Astrocyte of the cerebellum (primary cell): ENCODE data around the gene MBP.

Experiments
- DNase-seq: peaks from one replicate; pipeline ENCODE4 v3.0.0-alpha.2; 2011; ENCODE audit warnings: low read depth
- H3K4me3 ChIP-seq: 2 replicates; pipeline ENCODE4 v1.5.1; 2011; ENCODE audit warnings: mild to moderate bottlenecking, low read depth, low read length, moderate library complexity
- in situ Hi-C: cut with HindIII; loops from 2 replicates; pipeline ENCODE4 v1.10.0; 2017; ENCODE audit warnings: low sequenced_read_pairs
- TF ChIP-seq, protein P1 (sequence below): IDR thresholded peaks from 2 replicates; pipeline ENCODE4 v1.5.1; 2012; ENCODE audit warnings: low read length, low read depth, moderate library complexity, mild to moderate bottlenecking; ENCODE audit errors: missing control alignments

MBP gene

DNA sequence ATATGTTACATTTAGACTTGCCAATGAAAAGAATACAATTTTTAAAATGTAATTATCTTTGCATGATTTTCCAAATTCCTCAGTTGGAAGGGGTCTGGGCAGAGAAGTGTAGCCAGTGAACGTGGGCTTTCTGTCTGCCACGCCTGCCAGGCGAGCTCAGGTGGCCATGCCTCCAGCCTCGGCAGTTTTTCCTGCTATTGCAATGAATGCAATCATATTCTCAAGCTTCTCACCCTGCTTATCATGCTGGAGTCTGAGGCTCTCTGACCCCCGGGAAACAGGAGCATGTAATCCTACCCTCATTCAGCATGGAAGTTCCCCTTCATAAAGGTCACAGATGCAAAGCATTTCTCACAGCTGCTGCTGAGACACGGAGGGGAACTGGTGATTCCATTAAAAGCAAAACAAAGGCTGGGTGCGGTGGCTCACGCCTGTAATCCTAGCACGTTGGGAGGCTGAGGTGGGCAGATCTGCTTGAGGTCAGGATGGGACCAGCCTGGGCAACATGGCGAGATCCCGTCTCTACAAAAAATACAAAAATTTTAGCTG lies 154.8 kb downstream of the MBP start:
- TF ChIP-seq, protein P1, sequence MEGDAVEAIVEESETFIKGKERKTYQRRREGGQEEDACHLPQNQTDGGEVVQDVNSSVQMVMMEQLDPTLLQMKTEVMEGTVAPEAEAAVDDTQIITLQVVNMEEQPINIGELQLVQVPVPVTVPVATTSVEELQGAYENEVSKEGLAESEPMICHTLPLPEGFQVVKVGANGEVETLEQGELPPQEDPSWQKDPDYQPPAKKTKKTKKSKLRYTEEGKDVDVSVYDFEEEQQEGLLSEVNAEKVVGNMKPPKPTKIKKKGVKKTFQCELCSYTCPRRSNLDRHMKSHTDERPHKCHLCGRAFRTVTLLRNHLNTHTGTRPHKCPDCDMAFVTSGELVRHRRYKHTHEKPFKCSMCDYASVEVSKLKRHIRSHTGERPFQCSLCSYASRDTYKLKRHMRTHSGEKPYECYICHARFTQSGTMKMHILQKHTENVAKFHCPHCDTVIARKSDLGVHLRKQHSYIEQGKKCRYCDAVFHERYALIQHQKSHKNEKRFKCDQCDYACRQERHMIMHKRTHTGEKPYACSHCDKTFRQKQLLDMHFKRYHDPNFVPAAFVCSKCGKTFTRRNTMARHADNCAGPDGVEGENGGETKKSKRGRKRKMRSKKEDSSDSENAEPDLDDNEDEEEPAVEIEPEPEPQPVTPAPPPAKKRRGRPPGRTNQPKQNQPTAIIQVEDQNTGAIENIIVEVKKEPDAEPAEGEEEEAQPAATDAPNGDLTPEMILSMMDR, result no peak
- in situ Hi-C loops, result no loop called here
- no peak overlapping the region for H3K4me3 ChIP-seq
- DNase-seq, result no peak

DNA sequence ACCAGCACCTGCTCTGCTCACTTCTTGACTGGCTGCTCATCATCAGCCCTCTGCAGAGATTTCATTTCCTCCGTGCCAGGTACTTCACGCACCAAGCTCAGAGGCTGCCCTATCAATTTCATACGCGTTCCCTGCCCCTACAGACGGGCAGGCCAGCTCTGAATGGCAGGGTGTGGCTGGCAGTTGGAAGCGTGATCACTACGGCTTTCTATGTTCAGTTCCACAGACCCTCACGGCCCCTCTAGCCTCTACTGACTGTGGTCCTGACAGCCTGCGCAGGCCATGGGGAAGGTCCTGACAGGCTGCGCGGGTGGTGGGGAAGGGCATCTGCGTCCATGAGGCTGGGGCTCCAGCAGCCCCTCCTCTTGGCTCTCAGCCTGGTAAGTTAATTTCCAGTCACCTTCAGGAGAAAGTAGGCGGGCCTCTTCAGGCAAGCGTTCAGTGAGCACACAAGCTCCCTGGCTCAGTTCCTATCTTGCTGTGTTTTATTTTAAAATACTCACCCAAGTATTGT lies 155.4 kb downstream of the MBP start:
- DNase-seq, result no peak
- TF ChIP-seq, protein P1, result no peak
- in situ Hi-C loops, result no loop called here

DNA sequence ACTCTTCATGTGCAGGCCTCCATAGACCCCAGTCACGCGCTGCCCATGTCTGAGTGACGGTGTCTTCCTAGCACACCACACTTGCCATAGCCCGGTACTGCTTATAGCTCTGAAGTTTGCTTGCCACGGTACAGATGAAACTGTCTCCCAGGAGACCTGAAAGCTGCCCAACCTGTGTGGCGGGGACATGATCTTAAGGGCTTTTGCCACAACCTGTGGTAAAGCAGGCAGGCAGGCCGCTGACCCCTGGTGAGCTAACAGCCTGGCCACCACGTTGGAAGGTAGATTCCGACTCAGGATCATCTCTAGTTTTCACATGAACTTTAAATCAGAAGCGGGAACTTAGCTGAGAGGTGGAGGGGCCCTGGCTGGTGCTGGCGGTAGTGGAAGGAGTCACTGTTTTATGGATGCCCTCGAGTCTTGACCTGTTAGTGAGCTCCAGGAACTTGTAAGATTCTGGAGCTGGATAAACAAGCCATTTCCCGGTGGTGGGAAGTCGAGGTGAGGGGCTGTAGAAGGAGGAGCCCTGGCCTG lies 156.9 kb downstream of the MBP start:
- DNase-seq, result no peak
- no peak overlapping the region for H3K4me3 ChIP-seq
- in situ Hi-C loops, result no loop called here
- TF ChIP-seq, protein P1, result no peak

More for the DNA sequence above, 155.4 kb downstream of the MBP start:
- no peak overlapping the region for H3K4me3 ChIP-seq

DNA sequence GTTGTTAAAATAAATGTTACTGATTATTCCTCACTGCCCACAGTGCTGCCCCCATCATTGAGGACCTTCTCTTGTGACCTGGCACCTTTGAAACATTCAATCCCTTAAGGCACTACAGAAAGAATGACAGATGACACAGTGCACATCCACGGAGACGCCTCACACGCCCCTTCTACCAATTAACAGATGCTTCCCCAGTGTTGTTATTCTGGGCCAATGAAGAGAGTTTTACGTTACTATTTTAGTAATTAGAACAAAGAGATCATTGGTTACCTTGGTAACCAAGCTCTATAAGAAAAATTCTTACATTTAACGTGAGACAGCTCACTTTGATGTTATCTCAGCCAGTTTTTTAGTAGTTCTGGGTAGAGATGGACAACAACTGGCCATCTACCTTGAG lies 158.2 kb downstream of the MBP start:
- in situ Hi-C loops, result no loop called here
- no peak overlapping the region for H3K4me3 ChIP-seq
- DNase-seq, result no peak
- TF ChIP-seq, protein P1, result no peak

DNA sequence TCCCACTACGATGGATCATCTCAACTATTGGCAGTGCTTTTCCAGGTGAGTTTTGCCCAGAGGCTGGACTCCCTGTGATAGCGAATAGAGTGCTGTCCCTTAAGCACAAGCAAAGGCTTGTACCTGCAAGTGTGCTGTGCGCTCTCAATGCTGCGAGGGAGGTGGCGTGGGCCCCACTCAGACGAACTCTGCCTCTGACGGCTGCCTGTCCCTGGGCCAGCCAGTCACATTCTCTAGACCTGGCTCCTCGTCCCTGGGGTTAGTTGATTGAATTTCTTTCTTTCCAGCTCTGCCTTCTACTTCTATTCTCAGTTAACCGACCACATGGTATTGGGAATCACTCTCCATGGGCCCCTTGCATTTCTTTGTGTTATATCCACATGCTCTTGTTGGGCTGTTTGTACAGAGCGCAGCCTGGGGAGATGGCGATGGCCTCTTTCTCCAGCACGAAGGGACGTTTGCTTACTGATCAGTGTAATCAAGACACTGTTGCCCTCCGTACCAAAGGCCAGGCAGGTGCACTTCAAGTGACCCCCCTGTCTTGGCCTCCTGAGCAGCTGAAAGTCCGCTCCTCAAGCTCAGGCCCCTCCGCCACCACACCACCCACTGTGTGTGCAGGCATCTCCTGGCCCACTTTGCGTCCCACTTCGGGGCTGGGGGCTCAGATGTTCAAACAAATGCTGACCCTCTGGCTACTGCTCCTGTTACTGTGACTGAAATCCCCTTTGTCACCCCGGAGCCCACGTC lies 158.9 kb downstream of the MBP start:
- DNase-seq, result no peak
- TF ChIP-seq, protein P1, result no peak
- H3K4me3 ChIP-seq, result no peak overlapping the region
- in situ Hi-C loops, result no loop called here

DNA sequence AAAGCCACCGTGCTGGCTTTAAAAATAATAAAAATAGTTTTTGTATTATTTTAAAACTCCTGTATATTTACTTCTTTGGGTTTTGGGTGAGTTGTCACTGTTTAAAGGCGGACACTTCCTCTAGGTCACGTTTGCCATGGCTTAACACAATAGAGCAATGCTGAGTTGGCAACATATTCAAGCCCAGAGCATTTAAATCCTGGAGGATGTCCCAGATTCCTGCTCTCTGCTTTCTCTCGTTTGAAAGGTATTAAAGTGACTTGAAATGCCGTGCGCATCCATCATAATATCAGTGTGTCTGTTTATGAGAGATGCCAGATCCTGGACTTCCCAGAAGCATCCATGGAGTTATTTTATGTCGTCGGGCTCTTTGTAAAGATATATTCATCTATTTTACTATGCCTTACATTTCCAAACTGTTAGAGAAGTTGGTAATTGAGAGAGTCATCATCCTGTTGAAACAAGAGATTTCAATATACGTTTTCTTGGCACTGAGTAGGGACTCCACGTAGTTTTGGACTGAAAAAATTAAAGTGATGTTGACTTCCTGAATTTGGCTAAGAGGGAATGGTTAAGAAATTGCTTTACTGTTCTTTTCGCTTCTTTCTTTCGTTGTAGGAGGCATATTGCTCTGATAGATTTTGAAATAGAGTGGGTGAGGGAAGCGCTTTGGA lies 159.6 kb downstream of the MBP start:
- peak; percentile 22 for DNase-seq
- in situ Hi-C loops, result no loop called here

More for the DNA sequence above, 159.6 kb downstream of the MBP start:
- TF ChIP-seq, protein P1, result no peak
- H3K4me3 ChIP-seq, result no peak overlapping the region
